H1 (cell line): ENCODE results near the gene RGPD3.
"Not testable (repeated sequence)": the region's sequence is repeated elsewhere in the genome, so short reads cannot be mapped to it uniquely, and the experiment has no call there.

ENCODE experiments used
- ATF2 ChIP-seq: IDR thresholded peaks from 2 replicates; pipeline ENCODE4 v1.6.1; 2012; ENCODE audit warnings: low read length, inconsistent platforms
- CHD2 ChIP-seq: IDR thresholded peaks from 2 replicates; pipeline ENCODE4 v1.6.1; 2012; ENCODE audit warnings: low read length, improper control_type of control experiment
- CTCF ChIP-seq, 3 experiments: IDR thresholded peaks; 1 replicate in 2 of 3; 2 replicates in 1 of 3; pipeline versions ENCODE4 v1.5.1 to v1.6.1; 2011; ENCODE audit warnings: low read length in 3 of 3, mild to moderate bottlenecking in 3 of 3, inconsistent platforms in 2 of 3, low read depth in 1 of 3, moderate library complexity in 1 of 3; ENCODE audit not compliant: insufficient read depth in 1 of 3; ENCODE audit errors: control extremely low read depth in 1 of 3
- EP300 ChIP-seq, 2 experiments: IDR thresholded peaks; 1 replicate in 1 of 2; 2 replicates in 1 of 2; pipeline ENCODE4 v1.6.1; 2011 to 2012; ENCODE audit warnings: low read depth in 2 of 2, low read length in 2 of 2, mild to moderate bottlenecking in 2 of 2, borderline replicate concordance in 1 of 2, inconsistent platforms in 1 of 2, moderate library complexity in 1 of 2
- EZH2 ChIP-seq: fragments of 200-600 bp; sonication (generic); IDR thresholded peaks from 2 replicates; pipeline ENCODE4 v1.7.1; 2012; ENCODE audit warnings: low read depth, mild to moderate bottlenecking, moderate library complexity, low read length, inconsistent platforms; ENCODE audit not compliant: severe bottlenecking
- POLR2A ChIP-seq, 2 experiments: IDR thresholded peaks; 1 replicate in 1 of 2; 2 replicates in 1 of 2; pipeline ENCODE4 v1.6.1; 2011; ENCODE audit warnings: low read depth in 2 of 2, low read length in 2 of 2, mild to moderate bottlenecking in 2 of 2; ENCODE audit errors: control extremely low read depth in 1 of 2
- POLR2AphosphoS5 ChIP-seq: IDR thresholded peaks from 2 replicates; pipeline ENCODE4 v1.6.1; 2011; ENCODE audit warnings: low read depth, low read length
- RNF2 ChIP-seq: fragments of 200-900, 300-1000 bp; sonication (generic); IDR thresholded peaks from 2 replicates; pipeline ENCODE4 v1.7.1; 2016; ENCODE audit warnings: borderline replicate concordance, low read depth, mild to moderate bottlenecking, antibody characterized with exemption, low read length; ENCODE audit not compliant: poor library complexity, severe bottlenecking; ENCODE audit errors: missing control alignments
- SIRT6 ChIP-seq: IDR thresholded peaks from one replicate; pipeline ENCODE4 v1.7.1; 2012; ENCODE audit warnings: low read length, inconsistent platforms
- SP1 ChIP-seq: IDR thresholded peaks from 2 replicates; pipeline ENCODE4 v1.6.1; 2011; ENCODE audit warnings: low read depth, low read length
- SP2 ChIP-seq: IDR thresholded peaks from 2 replicates; pipeline ENCODE4 v1.6.1; 2012; ENCODE audit warnings: mild to moderate bottlenecking, low read length, inconsistent platforms
- SP4 ChIP-seq: IDR thresholded peaks from 2 replicates; pipeline ENCODE4 v1.6.1; 2012; ENCODE audit warnings: low read length, inconsistent platforms
- ZNF274 ChIP-seq: IDR thresholded peaks from 2 replicates; pipeline ENCODE4 v1.7.0; 2012; ENCODE audit warnings: low read length, borderline replicate concordance; ENCODE audit errors: extremely low read depth

GRCh38 chr2:106381867-106382266 is 86.3 kb downstream of the RGPD3 start:
- not testable (repeated sequence) for TF ChIP-seq ZNF274; CTCF (IDR thresholded peaks at IDR 0.05; ENCODE audit: control extremely low read depth in 1 of 3, insufficient read depth in 1 of 3, low read depth in 1 of 3, low read length in 3 of 3); EP300 (IDR thresholded peaks at IDR 0.05; ENCODE audit: borderline replicate concordance in 1 of 2, low read depth in 2 of 2, low read length in 2 of 2); ATF2; POLR2A (IDR thresholded peaks at IDR 0.05; ENCODE audit: control extremely low read depth in 1 of 2, low read depth in 2 of 2, low read length in 2 of 2); CHD2; POLR2AphosphoS5; EZH2; SP4; SP1; SP2; RNF2; SIRT6
